Measurements from ENCODE around the gene SPDYC.

Gene SPDYC

DNA sequence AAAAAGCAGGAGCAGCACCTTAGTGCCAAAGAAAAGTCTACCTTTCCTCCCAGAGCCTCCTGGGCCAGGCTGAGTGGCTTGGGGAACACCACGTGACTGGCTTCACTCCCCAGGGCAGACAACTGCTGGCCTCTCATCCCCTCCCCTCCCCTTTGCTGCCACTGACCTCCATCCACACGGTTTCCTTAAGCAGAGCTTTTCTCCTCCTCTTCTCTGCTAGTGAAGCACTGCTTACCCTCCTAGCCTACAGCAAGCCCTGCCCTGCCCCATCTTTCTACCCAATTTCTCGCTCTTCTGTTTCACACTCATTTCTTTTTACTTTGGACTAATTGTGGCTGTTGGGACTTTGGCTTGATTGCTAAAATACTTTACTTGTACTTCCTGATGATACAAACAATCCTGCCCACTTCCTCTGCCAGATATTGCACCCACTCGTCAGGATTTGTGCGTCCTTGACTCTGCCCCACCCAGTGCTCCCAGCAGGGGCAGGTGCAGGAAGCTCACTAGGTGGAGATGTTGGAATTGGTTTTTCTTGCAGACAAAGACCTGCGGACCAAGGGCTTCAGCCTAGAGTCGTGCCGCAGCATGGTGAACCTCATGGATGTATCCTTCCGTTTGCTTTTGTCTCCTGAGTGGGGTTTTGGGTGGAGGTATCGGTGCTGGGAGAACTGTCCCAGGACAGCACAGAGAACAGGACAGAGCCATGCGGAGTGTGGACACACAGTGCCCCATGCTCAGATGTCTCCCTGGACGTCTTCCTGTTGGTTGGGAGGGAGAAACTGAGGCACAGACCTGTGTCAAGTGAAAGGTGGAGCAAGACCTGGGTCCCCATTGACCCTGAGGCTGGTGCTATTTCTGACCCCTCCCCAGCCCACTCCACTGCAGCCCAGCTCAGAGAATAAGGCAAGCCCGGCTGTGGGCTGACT is 39.0 kb downstream of the SPDYC start:
- no peak for DNase-seq

DNA sequence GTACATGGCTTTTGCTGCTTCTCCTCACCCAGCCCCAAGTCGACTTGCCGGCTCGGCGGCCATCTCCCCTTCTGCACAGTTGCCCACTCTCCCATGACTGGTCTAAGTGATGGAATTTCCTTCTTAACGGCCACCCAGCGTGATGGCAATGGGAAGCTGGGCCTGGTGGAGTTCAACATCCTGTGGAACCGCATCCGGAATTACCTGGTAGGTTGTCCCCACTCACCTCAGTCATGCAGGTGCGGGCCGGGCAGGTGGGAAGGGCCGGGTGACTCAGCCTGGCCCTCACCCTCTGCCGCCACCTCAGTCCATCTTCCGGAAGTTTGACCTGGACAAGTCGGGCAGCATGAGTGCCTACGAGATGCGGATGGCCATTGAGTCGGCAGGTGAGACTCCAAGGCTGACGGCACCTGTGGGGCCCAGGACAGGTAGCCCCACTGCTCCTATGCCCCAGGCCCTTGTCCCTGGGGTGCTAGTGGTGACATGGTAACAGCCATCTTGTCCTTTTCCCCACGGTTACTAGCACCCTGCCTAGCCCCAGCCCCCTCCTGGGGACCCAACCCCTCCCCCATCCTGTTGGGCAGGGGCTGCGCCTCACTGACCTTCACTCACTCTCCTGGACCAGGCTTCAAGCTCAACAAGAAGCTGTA is 39.8 kb downstream of the SPDYC start:
- DNase-seq = no peak

DNA sequence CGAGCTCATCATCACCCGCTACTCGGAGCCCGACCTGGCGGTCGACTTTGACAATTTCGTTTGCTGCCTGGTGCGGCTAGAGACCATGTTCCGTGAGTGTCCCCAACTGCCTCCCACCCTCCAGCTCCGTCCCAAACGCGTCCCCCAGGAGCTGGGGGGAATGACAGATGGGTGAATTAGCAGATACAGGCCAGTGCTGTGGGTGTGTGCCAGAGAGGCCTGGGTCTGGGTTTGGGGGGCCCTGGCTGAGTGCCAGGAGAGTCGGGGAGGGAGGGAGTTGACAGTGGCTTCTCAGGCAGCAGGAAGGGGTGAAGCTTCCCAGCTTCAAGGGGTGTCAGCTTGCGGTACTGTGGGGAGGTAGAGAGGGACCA is 40.3 kb downstream of the SPDYC start:
- no peak for DNase-seq

DNA sequence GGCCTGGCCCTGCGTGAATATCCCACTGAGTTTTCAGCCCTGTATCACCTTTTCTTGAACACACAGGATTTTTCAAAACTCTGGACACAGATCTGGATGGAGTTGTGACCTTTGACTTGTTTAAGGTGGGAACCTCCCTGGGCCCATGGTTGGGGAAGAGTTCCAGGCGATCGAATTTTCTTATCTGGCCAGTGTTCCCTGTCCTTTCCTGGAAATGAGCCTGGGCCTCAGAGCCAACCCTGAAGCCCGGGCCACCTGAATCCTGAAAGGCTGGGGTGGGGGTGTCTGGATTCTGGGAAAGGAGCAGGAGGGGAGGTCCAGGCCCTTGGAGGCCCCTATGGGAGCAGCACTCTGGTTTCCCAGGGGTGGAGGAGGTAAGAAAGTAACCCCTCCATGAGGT is 40.7 kb downstream of the SPDYC start:
- no peak for DNase-seq

DNA sequence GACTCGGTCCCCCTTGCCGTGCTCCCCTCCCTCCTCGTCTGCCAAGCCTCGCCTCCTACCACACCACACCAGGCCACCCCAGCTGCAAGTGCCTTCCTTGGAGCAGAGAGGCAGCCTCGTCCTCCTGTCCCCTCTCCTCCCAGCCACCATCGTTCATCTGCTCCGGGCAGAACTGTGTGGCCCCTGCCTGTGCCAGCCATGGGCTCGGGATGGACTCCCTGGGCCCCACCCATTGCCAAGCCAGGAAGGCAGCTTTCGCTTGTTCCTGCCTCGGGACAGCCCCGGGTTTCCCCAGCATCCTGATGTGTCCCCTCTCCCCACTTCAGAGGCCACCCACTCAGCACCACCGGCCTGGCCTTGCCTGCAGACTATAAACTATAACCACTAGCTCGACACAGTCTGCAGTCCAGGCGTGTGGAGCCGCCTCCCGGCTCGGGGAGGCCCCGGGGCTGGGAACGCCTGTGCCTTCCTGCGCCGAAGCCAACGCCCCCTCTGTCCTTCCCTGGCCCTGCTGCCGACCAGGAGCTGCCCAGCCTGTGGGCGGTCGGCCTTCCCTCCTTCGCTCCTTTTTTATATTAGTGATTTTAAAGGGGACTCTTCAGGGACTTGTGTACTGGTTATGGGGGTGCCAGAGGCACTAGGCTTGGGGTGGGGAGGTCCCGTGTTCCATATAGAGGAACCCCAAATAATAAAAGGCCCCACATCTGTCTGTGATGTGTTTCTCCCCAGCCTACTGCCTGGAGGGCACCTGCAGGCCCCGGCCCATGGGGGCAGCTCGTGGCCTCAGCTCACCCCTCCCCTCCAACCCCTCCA is 41.5 kb downstream of the SPDYC start:
- no peak for DNase-seq

DNA sequence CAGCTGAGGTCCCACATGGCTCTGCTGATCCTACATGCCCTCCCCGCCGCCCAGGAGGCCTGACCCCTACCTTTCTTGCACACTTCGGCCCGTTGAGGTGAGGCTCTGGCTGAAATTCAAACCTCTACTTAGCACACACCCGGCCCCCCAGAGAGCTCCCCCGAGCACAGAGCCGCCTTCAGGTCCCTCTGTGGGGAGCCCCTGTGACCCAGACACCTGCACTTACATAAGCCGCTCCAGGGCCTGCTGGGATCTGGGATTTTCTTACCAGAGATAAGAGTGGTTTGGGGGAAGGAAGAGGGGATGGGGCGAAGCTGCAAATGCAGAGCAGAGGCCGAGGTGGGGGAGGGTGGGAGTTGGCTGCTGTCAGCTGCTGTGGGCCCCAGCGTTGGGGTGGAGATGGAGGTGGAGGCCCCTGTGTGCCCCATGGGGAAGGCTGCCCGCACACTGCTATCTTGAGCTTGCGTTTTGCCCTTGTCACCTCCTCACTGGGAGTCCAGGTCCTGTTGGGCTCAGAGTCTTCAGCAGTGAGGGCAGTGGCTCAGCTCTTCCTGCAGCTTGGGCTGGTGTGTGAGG is 42.3 kb downstream of the SPDYC start:
- DNase-seq = no peak

DNA sequence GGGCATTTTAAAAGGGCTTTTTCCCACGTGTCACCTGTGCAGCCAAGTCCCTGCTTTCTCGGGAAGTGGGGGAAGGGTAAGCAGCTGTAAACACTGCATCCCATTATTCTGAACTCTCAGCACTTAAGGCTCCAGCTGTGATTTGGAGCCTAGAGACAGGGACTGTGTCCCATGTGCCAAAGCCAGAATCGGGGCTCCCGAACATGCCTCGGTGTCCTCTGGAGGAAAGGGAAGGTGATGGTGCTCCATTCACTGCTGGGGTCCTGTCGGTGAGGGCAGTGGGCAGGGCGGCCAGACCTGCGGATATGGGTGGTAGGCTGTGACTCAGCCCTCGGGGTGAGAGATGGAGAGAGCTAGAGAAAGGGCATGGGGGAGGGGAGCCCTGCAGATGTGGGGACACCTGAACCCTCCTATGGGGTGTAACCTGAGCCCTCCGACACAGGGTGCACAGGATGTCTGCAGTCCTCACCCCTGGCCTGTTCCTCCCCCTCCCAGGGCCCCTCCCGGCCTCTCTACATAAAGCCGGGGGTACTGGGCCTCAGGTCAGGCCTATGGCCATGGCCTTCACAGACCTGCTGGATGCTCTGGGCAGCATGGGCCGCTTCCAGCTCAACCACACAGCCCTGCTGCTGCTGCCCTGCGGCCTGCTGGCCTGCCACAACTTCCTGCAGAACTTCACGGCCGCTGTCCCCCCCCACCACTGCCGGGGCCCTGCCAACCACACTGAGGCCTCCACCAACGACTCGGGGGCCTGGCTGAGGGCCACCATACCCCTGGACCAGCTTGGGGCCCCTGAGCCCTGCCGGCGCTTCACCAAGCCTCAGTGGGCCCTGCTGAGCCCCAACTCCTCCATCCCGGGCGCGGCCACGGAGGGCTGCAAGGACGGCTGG is 43.5 kb downstream of the SPDYC start:
- peak; percentile 44 for DNase-seq

DNA sequence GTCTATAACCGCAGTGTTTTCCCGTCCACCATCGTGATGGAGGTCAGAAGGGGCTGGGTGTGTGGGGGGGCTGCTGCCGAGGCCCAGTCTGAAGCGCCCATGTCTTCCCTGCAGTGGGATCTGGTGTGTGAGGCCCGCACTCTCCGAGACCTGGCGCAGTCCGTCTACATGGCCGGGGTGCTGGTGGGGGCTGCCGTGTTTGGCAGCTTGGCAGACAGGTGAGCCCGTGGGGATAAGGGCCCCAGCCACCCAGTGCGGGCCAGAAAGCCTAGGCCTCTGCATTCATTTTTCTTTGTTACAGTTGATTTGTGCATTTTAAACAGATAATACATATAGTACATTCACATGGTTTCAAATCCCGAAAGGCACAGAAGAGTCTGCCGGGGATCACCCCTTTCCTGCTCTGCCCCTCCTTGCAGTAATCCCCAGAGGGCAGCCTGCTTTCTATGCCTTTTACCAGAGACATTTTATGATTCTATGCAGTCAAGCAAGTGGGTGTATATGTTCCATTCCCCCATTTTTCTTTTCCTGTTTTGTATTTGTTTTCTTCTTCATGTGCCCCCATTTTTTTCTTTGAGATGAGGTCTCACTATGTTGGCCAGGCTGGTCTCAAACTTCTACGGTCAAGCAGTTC is 44.3 kb downstream of the SPDYC start:
- DNase-seq = no peak

DNA sequence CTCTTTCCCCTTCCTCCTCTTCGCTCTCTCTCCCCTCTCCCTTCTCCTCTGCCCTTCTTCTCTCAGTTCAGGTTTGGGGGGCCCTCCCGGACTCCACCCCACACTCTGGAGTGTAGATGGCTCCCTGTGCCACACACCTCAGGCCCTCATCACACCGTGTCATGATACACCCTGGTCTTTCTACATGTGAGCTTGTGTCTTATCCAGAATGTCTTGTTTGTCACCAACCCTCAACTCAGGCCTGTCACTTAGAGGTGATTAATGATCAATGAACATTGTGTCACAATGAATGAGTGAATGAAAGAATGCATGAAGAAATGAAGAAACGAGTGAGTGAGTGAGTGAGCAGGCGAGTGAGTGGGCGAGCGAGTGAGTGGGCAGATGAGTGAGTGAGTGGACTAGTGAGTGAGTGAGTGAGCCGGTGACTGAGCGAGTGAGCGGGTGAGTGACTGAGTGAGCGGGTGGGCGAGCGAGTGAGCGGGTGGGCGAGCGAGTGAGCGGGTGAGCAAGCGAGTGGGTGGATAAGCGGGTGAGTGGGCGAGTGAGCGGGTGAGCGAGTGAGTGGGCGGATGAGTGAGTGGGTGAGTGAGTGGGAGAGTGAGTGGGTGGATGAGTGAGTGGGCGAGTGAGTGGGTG is 45.5 kb downstream of the SPDYC start:
- no peak for DNase-seq

DNA sequence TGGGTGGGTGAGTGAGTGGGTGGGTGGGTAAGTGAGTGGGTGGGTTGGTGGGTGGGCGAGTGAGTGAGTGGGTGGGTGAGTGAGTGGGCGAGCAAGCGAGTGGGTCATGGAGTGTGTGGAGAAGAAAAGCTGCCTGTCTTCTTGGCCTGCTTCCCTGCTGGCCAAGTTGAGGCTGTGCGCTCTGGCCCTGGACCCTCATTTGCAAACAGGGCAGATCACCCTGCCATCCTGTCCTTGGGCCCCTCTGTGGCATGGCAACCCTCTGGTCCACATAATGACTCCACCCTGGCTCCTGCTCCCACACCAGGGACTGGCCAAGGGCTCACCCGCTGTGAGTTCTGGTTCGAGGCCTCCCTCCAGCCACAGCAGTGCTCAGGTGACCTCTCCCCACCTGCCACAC is 46.8 kb downstream of the SPDYC start:
- DNase-seq = no peak

DNA sequence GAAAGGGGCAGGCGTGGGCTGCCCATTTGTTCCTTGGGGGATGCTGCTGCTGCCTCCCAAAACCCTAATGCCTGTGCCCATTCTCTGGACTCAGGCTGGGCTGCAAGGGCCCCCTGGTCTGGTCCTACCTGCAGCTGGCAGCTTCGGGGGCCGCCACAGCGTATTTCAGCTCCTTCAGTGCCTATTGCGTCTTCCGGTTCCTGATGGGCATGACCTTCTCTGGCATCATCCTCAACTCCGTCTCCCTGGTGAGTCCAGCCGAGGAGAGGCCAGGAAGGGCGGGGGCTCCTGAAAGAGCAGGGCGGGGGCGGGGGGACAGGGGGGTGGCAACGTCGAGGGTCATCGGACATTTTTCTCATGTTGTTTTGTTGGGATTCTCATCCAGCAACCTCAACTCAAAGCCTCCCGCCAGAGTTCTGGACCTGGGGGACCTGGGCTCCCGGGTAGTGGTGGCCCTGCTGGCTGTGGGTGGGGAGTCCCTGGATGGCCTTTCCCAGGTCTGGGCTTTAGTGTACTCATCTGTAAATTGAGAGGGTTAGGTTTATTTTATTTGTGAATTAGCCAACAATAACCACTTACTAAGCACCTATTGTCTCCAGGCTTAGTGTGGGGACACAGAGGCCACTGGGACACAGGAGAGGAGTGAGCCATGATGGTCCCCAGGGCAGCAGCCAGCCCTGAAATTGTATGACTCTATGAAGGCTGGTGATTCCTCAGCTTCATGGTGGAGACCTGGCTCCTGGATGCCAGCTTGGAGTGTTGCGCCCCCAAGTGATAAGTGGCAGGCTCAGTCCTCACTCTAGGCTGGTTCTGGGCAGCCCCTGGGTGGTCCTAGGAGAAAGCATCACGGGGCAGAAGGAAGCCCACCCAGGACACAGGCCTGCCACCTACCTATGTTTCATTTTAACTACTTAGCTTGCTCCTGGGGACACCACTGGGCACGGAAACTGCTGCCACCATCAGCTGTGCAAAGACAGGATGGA is 47.7 kb downstream of the SPDYC start:
- no peak for DNase-seq

DNA sequence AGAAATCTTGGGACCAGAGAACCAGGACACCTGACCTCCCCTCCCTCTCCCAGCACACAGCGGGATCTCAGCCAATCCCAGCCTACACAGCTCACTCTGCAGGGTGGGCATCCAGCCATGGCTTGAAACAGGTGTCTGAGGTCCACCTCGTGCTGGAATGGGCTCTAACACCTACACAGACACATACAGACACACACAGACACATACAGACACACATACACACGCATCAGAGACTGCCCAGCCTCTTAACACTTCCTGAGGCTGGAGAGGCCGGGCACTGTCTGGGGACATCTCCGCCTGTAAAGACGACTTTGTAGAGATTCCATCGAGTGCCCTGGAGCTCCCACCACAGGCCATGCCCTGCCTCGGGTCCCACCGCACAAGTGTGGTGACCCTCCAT is 48.4 kb downstream of the SPDYC start:
- no peak for DNase-seq

DNA sequence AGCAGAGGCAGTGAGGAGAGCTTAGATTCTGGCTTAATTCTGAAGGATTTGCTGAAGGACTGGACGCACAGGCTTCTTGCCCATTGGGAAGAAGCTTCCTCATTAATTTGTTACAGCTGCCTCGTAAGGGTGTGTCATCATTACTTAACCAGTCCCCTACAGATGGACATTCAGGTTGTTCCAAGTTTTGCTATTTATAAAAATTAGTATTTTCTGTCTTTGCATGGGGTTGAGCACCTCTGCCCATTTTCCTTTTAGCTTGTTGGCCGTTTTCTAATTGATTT is 49.8 kb downstream of the SPDYC start:
- no peak for DNase-seq

DNA sequence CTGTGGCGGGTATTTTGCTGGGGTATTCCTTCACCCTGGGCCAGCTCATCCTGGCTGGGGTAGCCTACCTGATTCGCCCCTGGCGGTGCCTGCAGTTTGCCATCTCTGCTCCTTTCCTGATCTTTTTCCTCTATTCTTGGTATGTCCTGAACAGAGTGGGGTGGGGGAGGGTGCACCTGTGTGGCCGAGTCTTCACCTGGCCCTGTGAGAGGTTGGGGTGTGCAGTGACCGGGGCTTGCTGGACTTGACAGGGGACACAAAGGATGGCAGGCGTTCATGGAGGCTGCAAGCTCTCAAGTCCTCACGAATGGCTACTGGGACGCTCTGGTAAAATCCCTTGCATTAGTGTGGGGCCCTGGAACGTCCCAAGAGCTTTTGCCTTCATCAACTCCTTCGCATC is 51.0 kb downstream of the SPDYC start:
- DNase-seq = no peak
